NCI-H1436 (cell line): ENCODE results near the gene OR2AE1.
A peak's percentile ranks its signal among the peaks of the same experiment; 100 is the strongest.
"Not testable (repeated sequence)": the region's sequence is repeated elsewhere in the genome, so short reads cannot be mapped to it uniquely, and the experiment has no call there.

Experiments used
- DNase-seq: peaks from one replicate; lab custom pipeline; 2025; lab: John Stamatoyannopoulos, UW

The OR2AE1 gene

GRCh38 chr7:99876933-99877332 is at the start of gene OR2AE1:
Gene OR2AE1, minus strand, starts transcription at chr7:99877033. Its CDS starts 0 bp downstream, at chr7:99877033.
- DNase-seq = no peak

DNA sequence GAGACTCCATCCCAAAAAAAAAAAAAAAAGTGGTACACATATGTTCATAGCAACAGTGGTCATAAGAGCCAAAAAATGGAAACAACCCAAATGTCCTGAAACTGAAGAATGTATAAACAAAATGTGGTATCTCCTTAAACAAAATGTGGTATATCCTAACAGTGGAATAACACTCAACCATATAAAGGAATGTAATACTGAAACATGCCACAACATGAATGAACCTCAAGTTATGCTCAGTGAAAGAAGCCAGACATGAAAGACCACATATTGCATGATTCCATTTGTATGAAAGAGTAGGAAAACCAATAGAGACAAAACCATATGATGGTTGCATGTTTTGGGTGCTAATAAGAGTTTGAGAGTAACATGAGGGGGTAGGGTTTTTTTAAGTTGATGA is 49.5 kb upstream of the OR2AE1 start:
- no peak for DNase-seq

DNA sequence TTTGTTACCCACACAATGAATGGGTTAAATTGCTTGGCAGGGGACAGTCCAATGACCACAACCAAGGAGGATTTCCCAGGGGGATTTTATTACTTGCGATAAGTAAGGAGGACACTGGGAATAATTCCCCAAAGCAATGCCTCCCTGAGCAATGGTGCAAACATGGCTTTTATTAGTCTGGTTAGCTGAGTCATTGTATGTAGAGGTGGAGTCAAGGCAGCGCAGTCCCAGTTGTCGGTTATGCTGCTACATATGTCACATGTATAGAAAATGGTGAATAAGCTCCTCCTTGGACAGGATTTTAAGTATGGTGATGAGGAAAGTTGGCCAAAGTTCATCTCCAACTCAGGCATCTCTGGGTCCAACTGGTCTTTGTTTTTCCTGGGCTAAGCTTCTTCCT is 46.4 kb upstream of the OR2AE1 start:
- DNase-seq = no peak

GRCh38 chr7:99920149-99920548 is 43.3 kb upstream of the OR2AE1 start:
- no peak for DNase-seq

- no peak for DNase-seq
Measured at GRCh38 chr7:99919814-99920112, 42.9 kb upstream of the OR2AE1 start.

DNA sequence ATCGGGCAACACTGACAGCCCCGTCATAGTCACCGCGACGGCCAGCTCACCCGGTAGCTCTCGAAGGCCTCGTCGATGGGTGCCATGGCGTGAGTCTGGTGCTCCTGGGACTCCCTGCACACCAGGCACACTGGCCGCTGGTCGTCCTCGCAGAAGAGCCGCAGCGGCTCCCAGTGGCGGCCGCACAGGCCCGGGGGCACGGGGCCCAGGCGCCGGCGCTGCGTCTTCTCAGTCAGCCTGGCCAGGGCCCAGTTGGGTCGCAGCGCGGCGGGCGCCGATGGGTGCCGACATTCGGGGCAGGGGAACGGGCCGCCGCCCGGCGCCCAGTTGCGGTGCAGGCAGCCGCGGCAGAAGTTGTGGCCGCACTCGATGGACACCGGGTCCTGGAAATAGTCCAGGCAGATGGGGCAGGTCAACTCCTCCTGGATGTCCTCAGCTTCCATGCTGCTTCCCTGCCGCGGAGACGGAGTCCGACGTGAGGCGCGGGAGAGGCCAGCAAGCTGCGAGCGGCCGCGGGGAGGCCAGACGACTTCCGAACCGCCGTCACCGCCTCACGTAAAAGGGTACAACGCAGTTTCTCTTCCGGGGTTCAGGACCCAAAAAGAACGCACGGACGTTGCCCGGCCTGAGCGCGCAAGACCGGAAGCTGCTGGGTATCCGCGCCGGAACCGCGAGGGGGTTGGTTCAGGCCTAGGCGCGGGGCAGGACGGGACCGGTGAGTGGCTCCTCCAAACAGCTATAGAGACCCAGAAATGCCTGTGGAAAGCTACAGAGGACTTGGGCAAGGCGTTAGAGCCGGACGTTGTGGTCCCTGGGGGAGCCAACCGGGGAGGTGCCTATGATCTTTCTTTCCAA is 42.4 kb upstream of the OR2AE1 start, which contains the start of gene TRIM4:
Gene TRIM4, minus strand, starts transcription at position 572 of the 855 bp plus-strand sequence. Its CDS starts 129 bp downstream, at position 443.
- DNase-seq = peak; percentile 83

DNA sequence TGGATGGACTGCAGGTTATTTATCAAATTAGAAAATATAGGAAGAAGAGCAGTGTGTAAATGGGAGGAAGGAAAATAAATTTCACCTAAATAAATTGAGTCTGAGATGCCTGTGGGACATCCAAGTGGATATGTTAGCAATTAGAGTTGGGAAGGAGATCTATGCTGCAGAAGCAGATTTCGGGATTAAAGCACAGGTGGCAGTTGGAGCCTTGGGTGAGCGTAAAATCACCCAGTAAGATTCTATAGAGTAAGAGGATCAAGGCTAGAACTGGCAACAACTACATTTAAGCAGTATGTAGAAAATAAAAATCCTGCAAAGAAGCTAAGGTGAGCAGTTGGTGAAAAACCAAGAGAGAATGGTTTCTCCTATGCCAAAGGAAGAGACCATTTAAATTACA is 34.1 kb upstream of the OR2AE1 start:
- no peak for DNase-seq

DNA sequence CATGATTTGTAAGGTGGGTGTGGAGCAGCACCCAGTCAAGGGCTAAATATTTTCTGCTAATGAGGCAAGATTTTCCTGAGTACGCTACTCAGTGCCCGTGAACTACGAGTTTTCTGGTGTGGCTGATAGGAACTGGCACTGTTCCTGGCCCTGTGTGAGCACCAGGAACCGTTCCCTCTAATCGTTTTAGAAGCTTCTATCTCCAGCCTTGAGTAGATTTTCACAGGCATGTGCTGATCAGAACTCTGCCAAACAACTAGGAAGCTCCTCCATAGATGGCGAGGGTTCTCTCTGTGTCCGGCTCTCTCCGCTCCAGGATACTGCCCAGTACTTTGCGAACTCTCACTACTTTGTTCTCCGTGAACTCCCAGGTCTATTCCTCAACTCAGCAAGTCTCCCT is 24.7 kb upstream of the OR2AE1 start:
- no peak for DNase-seq

DNA sequence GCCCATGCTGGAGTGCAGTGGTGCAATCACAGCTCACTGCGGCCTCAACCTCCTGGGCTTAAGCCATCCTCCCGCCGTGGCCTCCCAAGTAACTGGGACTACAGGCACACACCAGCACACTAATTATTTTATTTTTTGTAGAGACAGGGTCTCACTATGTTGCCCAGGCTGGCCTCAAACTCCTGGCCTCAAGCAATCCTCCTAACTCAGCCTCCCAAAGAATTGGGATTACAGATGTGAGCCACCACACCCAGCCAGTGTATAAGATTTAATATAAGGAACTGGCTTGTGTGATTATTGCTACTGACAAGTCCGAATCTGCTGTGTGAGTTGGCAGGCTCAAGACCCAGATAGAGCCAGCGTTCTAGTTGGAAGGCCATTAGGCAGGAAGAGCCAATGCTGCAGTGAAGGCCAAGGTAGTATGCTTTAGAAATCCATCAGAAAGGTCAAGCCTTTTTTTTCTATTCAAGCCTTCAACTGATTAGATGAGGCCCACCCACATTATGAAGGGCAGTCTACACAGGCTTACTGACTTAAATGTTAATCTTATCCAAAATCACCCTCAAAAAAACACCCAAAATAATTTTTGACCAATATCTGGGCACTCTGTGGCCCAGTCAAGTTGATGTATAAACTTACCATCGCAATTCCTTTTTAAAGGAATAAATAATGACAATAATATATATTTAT is 23.1 kb upstream of the OR2AE1 start:
- DNase-seq = no peak

DNA sequence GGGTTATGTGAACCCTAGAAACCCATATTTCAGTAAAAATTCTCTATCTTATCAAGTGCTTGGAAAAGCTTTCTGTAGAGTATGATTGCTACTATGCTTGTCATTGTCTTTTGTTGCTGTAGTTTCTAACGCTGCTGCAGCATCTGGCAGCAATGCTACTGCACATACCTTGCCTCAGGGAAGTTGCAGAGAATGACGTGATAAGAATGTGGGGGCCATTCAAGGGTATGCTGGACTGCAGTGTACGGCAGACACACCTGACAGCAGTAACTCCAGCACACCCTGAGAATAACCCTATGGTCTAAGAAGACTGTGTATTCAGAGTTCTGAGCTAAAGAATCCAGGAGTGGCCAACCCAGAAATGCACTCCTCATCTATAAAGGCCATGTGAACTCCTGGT is 22.0 kb upstream of the OR2AE1 start:
- no peak for DNase-seq

GRCh38 chr7:99898023-99898357 is 21.2 kb upstream of the OR2AE1 start:
- DNase-seq = no peak

- no peak for DNase-seq
Measured at GRCh38 chr7:99897322-99898022, 20.6 kb upstream of the OR2AE1 start.

- no peak for DNase-seq
Measured at GRCh38 chr7:99894738-99895137, 17.9 kb upstream of the OR2AE1 start.

GRCh38 chr7:99893280-99893679 is 16.4 kb upstream of the OR2AE1 start:
- no peak for DNase-seq

- DNase-seq = not testable (repeated sequence)
Measured at GRCh38 chr7:99890348-99890747, 13.5 kb upstream of the OR2AE1 start.

GRCh38 chr7:99888366-99888765 is 11.5 kb upstream of the OR2AE1 start:
- not testable (repeated sequence) for DNase-seq

DNA sequence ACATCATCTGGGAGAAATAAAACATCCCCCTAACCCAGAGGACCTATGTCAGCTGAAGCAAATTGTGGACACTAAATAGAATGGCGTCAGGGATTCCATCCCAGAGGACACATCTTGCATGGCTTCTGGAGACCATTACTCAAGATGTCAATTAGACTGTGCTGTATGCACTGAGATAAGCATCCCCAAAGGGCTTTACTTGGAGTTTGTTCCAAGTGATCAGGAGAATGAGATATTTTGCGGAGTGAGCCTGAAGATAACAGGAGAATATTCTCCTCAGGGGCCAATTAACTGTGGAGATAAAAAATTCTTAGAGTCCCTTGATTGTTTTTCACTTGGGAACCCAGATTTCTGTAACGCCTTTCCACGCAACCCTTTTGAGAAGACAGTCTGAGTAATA is 4.5 kb upstream of the OR2AE1 start:
- DNase-seq = no peak

DNA sequence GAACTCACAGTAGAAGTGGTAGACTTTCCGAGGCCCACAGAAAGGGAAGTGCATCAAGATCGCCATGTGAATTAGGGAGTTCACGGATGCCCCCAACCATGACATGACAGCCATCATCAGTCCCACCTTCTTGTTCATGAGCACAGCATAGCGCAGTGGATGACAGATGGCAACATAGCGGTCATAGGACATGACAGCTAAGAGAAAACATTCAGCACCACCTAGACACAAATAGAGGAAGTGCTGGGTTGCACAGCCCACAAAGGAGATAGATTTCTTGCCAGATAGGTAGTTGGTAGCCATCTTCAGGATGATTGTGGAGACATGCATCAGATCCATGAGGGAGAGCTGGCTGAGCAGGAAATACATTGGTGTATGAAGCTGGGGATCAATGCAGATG is 342 bp downstream of the OR2AE1 start:
- no peak for DNase-seq

GRCh38 chr7:99868246-99868645 is 8.6 kb downstream of the OR2AE1 start:
- DNase-seq = no peak

- not testable (repeated sequence) for DNase-seq
Measured at GRCh38 chr7:99867477-99867876, 9.4 kb downstream of the OR2AE1 start.

GRCh38 chr7:99863847-99864440 is 12.9 kb downstream of the OR2AE1 start:
- DNase-seq = no peak

DNA sequence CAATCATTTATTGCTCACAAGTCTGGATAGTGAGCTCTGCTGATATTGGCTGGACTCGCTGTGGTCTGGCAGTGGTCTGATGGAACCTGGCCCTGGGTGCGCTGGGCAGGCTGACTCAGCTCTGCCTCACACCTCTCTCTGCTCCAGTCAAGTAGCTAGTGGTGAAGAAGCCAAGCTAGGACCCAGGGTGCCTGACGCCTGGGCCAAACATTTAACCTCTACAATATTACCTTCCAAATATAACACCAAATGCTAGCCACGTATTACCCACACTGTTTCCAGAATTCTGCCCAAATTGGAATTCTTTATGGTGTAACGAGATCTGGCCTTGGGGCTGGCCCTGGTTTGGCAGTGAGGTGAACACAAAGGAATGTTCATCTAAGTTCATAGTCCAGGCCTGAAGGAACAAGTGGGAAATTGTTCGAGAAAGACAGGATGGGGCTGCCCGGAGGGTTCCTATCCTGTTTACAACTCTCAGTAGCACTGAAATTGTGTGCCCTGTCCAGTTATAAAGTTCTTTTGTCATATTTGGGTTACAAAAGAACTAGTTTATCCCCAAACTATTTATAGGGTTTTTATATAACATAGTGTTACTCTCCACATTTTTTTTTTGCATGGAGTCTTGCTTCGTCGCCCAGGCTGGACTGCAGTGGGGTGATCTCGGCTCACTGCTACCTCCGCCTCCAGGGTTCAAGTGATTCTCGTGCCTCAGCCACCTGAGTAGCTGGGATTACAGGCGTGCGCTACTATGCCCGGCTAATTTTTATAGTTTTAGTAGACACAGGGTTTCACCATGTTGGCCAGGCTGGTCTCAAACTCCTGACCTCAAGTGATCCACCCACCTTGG is 16.3 kb downstream of the OR2AE1 start:
- no peak for DNase-seq
